Ovary (tissue), 3 donors: ENCODE results near the gene RYR2.

Experiments used
- POLR2A ChIP-seq: fragments of 450-650 bp; IDR thresholded peaks from one replicate; pipeline ENCODE4 v1.6.1; 2017; ENCODE audit warnings: antibody characterized with exemption, mild to moderate bottlenecking, moderate library complexity
- TF ChIP-seq, protein P1 (sequence below), 3 donors: fragments of 450-650 bp in 2 of 3; fragments of 200-600 bp in 1 of 3; IDR thresholded peaks; one replicate each; pipeline versions ENCODE4 v1.5.1 to v1.8.0; 2016 to 2022; ENCODE audit warnings: antibody characterized with exemption in 3 of 3, mild to moderate bottlenecking in 1 of 3
- donor health status: DM: no; HTN: no; CAD: no.

DNA sequence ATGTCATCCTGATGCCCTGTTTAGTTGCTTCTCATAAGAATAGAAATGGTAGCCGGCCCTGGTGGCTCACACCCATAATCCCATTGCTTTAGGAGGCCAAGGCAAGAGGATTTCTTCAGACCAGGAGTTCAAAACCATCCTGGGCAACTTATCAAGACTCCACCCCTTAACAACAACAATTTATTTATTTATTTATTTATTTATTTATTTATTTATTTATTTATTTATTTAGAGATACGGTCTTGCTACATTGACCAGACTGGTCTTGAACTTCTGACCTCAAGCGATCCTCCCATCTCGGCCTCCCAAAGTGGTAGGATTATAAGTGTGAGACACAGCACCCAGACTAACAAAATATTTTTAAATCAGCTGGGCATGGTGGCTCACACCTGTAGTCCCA is 41.8 kb upstream of the RYR2 start:
- TF ChIP-seq, protein P1, sequence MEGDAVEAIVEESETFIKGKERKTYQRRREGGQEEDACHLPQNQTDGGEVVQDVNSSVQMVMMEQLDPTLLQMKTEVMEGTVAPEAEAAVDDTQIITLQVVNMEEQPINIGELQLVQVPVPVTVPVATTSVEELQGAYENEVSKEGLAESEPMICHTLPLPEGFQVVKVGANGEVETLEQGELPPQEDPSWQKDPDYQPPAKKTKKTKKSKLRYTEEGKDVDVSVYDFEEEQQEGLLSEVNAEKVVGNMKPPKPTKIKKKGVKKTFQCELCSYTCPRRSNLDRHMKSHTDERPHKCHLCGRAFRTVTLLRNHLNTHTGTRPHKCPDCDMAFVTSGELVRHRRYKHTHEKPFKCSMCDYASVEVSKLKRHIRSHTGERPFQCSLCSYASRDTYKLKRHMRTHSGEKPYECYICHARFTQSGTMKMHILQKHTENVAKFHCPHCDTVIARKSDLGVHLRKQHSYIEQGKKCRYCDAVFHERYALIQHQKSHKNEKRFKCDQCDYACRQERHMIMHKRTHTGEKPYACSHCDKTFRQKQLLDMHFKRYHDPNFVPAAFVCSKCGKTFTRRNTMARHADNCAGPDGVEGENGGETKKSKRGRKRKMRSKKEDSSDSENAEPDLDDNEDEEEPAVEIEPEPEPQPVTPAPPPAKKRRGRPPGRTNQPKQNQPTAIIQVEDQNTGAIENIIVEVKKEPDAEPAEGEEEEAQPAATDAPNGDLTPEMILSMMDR (IDR thresholded peaks at IDR 0.05) = no peak
- TF ChIP-seq POLR2A = no peak
